ENCODE data around the gene SUMF1.

GRCh38 chr3:4492208-4493013, 25.3 kb upstream of the SUMF1 start:
- TF ChIP-seq CTCF (conservative IDR thresholded peaks at IDR 0.05; ENCODE audit: low read depth, low read length), result no peak
- no peak for TF ChIP-seq RAD21 (IDR thresholded peaks at IDR 0.05; ENCODE audit: low read length)
- TF ChIP-seq NFE2L2 (IDR thresholded peaks at IDR 0.05; ENCODE audit: low read depth, low read length), result no peak
